NCI-H187 treated with DMSO at 0.1 percent for 48 hours (cell line): ENCODE data around the gene OR11H6.
"Not testable (repeated sequence)": the region's sequence is repeated elsewhere in the genome, so short reads cannot be mapped to it uniquely, and the experiment has no call there.

Source experiments
- DNase-seq: peaks from one replicate; lab custom pipeline; 2025; lab: John Stamatoyannopoulos, UW

OR11H6 gene

DNA sequence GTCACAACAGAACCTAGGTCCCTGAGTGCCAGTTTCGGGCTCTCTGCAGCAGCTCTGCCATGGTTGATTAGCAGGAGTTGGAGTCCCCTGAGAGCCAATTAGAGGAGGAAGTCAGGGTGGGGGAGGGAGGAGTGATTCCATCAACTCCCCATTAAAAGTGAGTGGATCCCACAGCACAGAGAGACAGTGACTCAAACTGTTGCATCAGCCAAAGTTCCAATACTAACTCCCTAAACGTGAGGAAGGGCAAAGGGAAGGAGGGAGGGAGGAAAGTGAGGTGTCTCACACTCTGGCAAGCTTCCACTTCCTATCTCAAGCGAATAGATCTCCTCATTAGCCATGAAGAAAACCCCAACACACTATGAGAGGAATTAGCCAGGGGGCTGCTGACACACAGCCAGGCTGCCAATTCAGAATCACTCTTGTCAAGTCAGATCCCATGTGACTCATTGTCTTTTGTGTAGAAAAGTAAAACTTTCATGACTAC, 39.2 kb downstream of the OR11H6 start:
- no peak for DNase-seq

DNA sequence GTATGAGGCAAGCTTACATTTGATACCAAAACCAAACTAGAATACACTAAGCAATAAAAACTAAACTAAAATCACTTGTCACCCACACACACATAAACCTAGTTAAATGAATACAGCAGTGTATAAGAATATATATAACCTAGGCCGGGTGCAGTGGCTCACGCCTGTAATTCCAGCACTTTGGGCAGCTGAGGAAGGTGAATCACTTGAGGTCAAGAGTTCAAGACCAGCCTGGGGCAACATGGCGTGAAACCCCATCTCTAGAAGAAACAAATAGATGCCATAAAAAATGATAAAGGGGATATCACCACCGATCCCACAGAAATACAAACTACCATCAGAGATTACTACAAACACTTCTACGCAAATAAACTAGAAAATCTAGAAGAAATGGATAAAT, 40.9 kb downstream of the OR11H6 start:
- not testable (repeated sequence) for DNase-seq

DNA sequence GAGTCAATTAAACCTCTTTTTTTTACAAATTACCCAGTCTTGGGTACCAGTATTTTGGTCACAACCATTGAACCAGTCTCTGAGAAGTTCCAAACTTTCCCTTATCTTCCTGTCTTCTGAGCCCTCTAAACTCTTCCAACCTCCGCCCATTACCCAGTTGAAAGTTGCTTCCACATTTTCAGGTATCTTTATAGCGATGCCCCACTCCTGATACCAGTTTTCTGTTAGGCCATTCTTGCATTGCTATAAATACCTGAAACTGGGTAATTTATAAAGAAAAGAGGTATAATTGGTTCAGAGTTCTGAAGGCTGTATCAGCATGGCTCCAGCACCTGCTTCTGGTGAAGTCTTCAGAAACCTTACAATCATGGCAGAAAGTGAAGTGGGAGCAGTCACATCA, 50.6 kb downstream of the OR11H6 start:
- no peak for DNase-seq
